WTC11 (cell line): ENCODE results near the gene H6PD.

Source experiments
- AR ChIP-seq: fragments of 250-450 bp; sonication (Bioruptor Pico); IDR thresholded peaks from 2 replicates; pipeline ENCODE4 v1.9.0; 2021; ENCODE audit warnings: mild to moderate bottlenecking
- ATF1 ChIP-seq: sonication (generic); formaldehyde crosslinking; IDR thresholded peaks from 2 replicates; pipeline ENCODE4 v1.8.1; 2023; ENCODE audit warnings: mild to moderate bottlenecking, moderate library complexity, missing genetic modification reagents
- CTCF ChIP-seq: fragments of 200-600 bp; IDR thresholded peaks from 2 replicates; pipeline ENCODE4 v1.8.0; 2022; ENCODE audit warnings: antibody characterized with exemption
- MLX ChIP-seq: sonication (generic); formaldehyde crosslinking; IDR thresholded peaks from 2 replicates; pipeline ENCODE4 v1.8.1; 2023; ENCODE audit warnings: mild to moderate bottlenecking, missing genetic modification reagents, moderate library complexity
- PREB ChIP-seq: sonication (generic); formaldehyde crosslinking; IDR thresholded peaks from 2 replicates; pipeline ENCODE4 v1.8.1; 2022; ENCODE audit warnings: mild to moderate bottlenecking, missing genetic modification reagents, moderate library complexity, borderline replicate concordance
- USF2 ChIP-seq: sonication (generic); formaldehyde crosslinking; IDR thresholded peaks from 2 replicates; pipeline ENCODE4 v1.8.1; 2023; ENCODE audit warnings: mild to moderate bottlenecking, missing genetic modification reagents, moderate library complexity

GRCh38 chr1:9278116-9278515, 43.5 kb downstream of the H6PD start:
- no peak for TF ChIP-seq PREB (CRISPR knock-in tag)
- TF ChIP-seq USF2 (CRISPR knock-in tag), result no peak
- TF ChIP-seq ATF1, result no peak
- no peak for TF ChIP-seq CTCF
- no peak for TF ChIP-seq AR (CRISPR knock-in tag)
- TF ChIP-seq MLX, result no peak
